SU-DHL-6 (cell line): ENCODE measurements around the gene FH.

Source experiments
- H2AFZ ChIP-seq: fragments of 200-600 bp; sonication (generic); 2 replicates; pipeline ENCODE4 v1.6.1; 2014; ENCODE audit warnings: low read depth, mild to moderate bottlenecking, moderate library complexity, mixed read lengths, antibody characterized with exemption, low read length; ENCODE audit not compliant: severe bottlenecking
- H3F3A ChIP-seq: fragments of 200-600 bp; shearing (Covaris generic); 2 replicates; pipeline ENCODE4 v1.6.0; 2016; ENCODE audit warnings: antibody characterized with exemption, mild to moderate bottlenecking; ENCODE audit not compliant: insufficient read depth
- H3K27ac ChIP-seq: fragments of 200-600 bp; sonication (generic); 2 replicates; pipeline ENCODE4 v1.5.1; 2016; ENCODE audit warnings: low read depth, mild to moderate bottlenecking, low read length, moderate library complexity, mixed read lengths
- H3K27me3 ChIP-seq: fragments of 200-600 bp; sonication (generic), shearing (Covaris generic); 2 replicates; pipeline ENCODE4 v1.6.0; 2014; ENCODE audit warnings: mild to moderate bottlenecking, low read length
- H3K36me3 ChIP-seq: fragments of 200-600 bp; sonication (generic); 2 replicates; pipeline ENCODE4 v1.6.1; 2014; ENCODE audit warnings: mild to moderate bottlenecking, low read length, mixed read lengths
- H3K4me2 ChIP-seq: fragments of 300-600, 200-600 bp; shearing (Covaris generic), sonication (generic); 2 replicates; pipeline ENCODE4 v1.6.0; 2014; ENCODE audit warnings: low read length, low read depth, mild to moderate bottlenecking; ENCODE audit not compliant: poor library complexity, severe bottlenecking
- H3K4me3 ChIP-seq: fragments of 200-600 bp; sonication (generic); 2 replicates; pipeline ENCODE4 v1.5.1; 2014; ENCODE audit warnings: antibody characterized with exemption, low read length, mild to moderate bottlenecking, mixed read lengths; ENCODE audit not compliant: insufficient read depth, poor library complexity, severe bottlenecking
- H3K79me2 ChIP-seq: fragments of 200-600 bp; sonication (generic); 2 replicates; pipeline ENCODE4 v1.6.1; 2014; ENCODE audit warnings: mild to moderate bottlenecking, low read length, moderate library complexity; ENCODE audit not compliant: insufficient read depth
- H3K9ac ChIP-seq: fragments of 200-600 bp; sonication (generic); 2 replicates; pipeline ENCODE4 v1.7.0; 2014; ENCODE audit warnings: mild to moderate bottlenecking, low read length
- H3K9me2 ChIP-seq: fragments of 200-600 bp; sonication (generic); replicated peaks from 2 replicates; pipeline ENCODE4 v1.6.1; 2014; ENCODE audit warnings: low read length; ENCODE audit not compliant: insufficient read depth
- H3K9me3 ChIP-seq: fragments of 200-600 bp; sonication (generic); 2 replicates; pipeline ENCODE4 v1.6.1; 2014; ENCODE audit warnings: low read length, mixed read lengths; ENCODE audit not compliant: insufficient read depth
- H4K20me1 ChIP-seq: fragments of 200-600 bp; sonication (generic); 2 replicates; pipeline ENCODE4 v1.6.1; 2014; ENCODE audit warnings: low read depth, mild to moderate bottlenecking, antibody characterized with exemption, low read length, moderate library complexity, mixed read lengths
- EZH2phosphoT487 ChIP-seq: fragments of 200-600 bp; sonication (generic), shearing (Covaris generic); conservative IDR thresholded peaks from 2 replicates; pipeline ENCODE4 v1.6.1; 2018; ENCODE audit warnings: mild to moderate bottlenecking, antibody characterized with exemption, low read length, moderate library complexity, mixed read lengths
- TF ChIP-seq, protein P1 (sequence below): fragments of 200-600 bp; sonication (generic); IDR thresholded peaks from one replicate; pipeline ENCODE4 v1.5.1; 2017; ENCODE audit warnings: antibody characterized with exemption, mild to moderate bottlenecking, low read length, moderate library complexity; ENCODE audit not compliant: insufficient read depth, poor library complexity, severe bottlenecking

FH gene

DNA sequence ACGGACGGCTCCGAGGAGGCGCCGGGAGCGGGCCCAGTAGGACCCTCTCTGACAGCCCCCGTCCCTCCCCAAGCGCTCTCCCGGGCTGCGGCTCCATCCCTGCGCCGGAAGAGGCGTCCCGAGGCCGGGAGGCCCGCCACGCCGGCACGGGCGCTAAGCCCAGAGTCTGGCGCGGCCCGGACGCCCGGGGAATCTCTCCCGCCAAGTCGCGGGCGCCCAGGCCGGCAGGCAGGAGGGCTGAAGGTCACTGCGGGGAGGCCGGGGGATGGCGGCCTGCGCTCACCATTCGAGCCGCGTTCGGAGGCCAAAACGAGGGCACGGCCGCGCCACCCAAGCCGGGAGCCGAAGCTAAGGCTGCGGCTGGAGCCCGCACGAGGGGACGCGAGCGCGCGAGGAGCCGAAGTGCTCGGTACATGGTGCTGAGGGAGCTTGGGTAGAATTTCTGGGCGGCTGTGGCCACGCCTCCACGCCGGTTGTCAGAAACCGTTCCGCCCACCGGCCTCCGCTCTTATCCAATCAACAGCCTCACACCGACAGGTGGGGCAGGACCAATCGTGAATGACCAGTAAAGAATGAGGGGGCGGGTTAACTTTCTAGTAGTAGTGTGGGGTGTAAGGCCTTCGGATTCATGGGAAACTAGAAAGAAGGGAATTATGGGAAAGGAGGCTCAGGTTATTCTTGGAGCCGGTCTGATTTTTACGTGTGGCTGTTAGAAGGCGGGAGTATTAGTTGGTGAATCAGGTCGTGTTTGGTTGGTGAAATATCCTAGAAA lies at the start of gene FH:
Gene FH (minus strand): TSS at position 448 of the 772 bp plus-strand sequence. CDS start 33 bp downstream, at position 415.
- Histone ChIP-seq H3K4me3 (peak within 1 kb of the TSS; percentile 75), H3K27me3 (no peaks in the 10 kb centered on the region), H3K4me2 (peak within 1 kb of the TSS; percentile 97), H3K27ac (peak within 1 kb of the TSS; percentile 39), H3K9ac (peak within 1 kb of the TSS; percentile 73), H2AFZ (peak within 1 kb of the TSS; percentile 98), H3F3A (no peaks in the 10 kb centered on the region), H3K9me2 (no peaks in the 10 kb centered on the region), H3K36me3 (0 out of 2 replicates have a peak, but pooled peaks cover 5% of the 10 kb centered on the region), H4K20me1 (0 out of 2 replicates have a peak, but pooled peaks cover 7% of the 10 kb centered on the region), H3K9me3 (no peaks in the 10 kb centered on the region), H3K79me2 (peaks cover 30% of the 10 kb centered on the region)
- TF ChIP-seq, protein P1, sequence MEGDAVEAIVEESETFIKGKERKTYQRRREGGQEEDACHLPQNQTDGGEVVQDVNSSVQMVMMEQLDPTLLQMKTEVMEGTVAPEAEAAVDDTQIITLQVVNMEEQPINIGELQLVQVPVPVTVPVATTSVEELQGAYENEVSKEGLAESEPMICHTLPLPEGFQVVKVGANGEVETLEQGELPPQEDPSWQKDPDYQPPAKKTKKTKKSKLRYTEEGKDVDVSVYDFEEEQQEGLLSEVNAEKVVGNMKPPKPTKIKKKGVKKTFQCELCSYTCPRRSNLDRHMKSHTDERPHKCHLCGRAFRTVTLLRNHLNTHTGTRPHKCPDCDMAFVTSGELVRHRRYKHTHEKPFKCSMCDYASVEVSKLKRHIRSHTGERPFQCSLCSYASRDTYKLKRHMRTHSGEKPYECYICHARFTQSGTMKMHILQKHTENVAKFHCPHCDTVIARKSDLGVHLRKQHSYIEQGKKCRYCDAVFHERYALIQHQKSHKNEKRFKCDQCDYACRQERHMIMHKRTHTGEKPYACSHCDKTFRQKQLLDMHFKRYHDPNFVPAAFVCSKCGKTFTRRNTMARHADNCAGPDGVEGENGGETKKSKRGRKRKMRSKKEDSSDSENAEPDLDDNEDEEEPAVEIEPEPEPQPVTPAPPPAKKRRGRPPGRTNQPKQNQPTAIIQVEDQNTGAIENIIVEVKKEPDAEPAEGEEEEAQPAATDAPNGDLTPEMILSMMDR = no peak
- TF ChIP-seq EZH2phosphoT487 = no peak

DNA sequence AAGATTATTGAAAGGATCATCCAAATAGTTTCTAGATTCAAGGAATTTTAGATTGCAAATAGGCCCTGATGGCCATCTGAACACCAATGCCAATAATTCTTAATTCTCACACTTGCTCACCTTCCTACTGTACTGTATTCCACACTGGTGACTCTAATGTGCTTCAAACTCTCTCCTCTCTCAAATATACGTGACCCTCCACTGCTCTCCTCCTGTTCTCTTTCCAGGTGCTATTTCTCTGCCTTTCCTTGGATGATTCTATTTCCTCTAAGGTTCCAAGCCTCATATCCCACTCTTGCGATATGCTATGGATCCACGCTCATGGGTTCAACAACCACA lies 41.3 kb upstream of the FH start:
- Histone ChIP-seq H3K79me2 (no peaks in the 10 kb centered on the region), H3K27me3 (no peaks in the 10 kb centered on the region), H3F3A (no peaks in the 10 kb centered on the region), H3K9me2 (no peaks in the 10 kb centered on the region), H3K36me3 (peaks cover 3% of the 10 kb centered on the region; the same call in 1 of the 2 replicates), H3K4me3 (no peak overlapping the region), H3K9ac (no peak overlapping the region), H3K4me2 (no peak overlapping the region), H3K27ac (no peak overlapping the region), H2AFZ (no peak overlapping the region), H3K9me3 (no peaks in the 10 kb centered on the region), H4K20me1 (no peaks in the 10 kb centered on the region)
- TF ChIP-seq EZH2phosphoT487 = no peak
- TF ChIP-seq, protein P1 = no peak

DNA sequence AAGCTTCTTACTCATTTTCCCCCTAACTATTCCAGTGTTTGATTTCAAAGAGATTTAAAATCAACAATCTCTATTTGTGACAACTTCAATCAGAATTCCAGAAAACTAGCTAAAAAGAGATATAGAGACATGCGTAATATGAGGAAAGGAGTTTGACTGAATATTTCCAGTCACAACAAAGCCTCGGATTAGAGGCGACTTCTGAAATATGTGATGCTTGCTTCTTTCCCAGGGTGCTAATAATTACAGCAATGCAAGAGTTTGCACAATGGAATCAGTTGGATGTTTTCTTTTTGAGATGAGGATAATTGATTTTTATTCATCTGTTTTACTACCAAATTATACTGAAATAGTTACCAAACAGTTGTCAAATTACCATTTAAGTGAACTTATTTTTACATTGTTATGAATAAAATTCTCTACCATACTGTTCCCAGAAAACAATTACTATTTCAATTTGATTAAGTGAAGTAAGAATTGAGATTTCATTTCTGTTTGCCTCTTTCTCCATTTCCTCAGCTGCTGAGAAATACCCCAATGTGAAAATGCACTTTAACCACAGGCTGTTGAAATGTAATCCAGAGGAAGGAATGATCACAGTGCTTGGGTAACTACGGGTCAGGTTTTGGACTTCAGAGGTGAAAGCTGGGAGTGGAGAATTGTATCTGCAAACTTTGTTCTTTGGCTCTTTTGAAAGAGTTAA lies 40.7 kb upstream of the FH start:
- Histone ChIP-seq H2AFZ (no peak overlapping the region), H3K9me2 (no peaks in the 10 kb centered on the region), H3K4me2 (no peak overlapping the region), H3K9ac (no peak overlapping the region), H4K20me1 (no peaks in the 10 kb centered on the region), H3K4me3 (no peak overlapping the region), H3F3A (no peaks in the 10 kb centered on the region), H3K27me3 (no peaks in the 10 kb centered on the region), H3K9me3 (no peaks in the 10 kb centered on the region), H3K79me2 (no peaks in the 10 kb centered on the region), H3K27ac (no peak overlapping the region), H3K36me3 (peaks cover 3% of the 10 kb centered on the region; the same call in 1 of the 2 replicates)
- TF ChIP-seq, protein P1 = no peak
- TF ChIP-seq EZH2phosphoT487 = no peak
